Smooth muscle cell of the umbilical artery (primary cell): Measurements from ENCODE around the gene CYRIA. TPM values are rescaled to one million over a fixed set of nuclear protein-coding genes. Genes with fewer than 3 reads are reported as not detected.

Experiments used
- total RNA-seq: library from RNA; depleted of rRNA; stranded (reverse); fragments of >200 nt; gene quantifications from 2 replicates; pipeline ENCODE4 v1.2.3, GENCODE V29; 2014

The CYRIA gene
- total RNA-seq: 0.30 and 0.51 TPM in 2 replicates

GRCh38 chr2:16665748-16666448 lies at the start of gene CYRIA:
TSS of gene CYRIA (minus strand) at chr2:16665834. CDS start at chr2:16588119, 77,715 bp downstream.

